Muscle layer of colon (tissue), 2 donors: ENCODE data around the gene TMEM108.

Experiments
- H3K27ac ChIP-seq: one replicate; pipeline ENCODE4 v1.7.0; 2013; ENCODE audit warnings: low read depth, mild to moderate bottlenecking, low read length, moderate library complexity
- H3K27me3 ChIP-seq, 2 donors: one replicate each; pipeline ENCODE4 v1.7.0; 2013; ENCODE audit warnings: low read length in 2 of 2, mild to moderate bottlenecking in 2 of 2; ENCODE audit not compliant: insufficient read depth in 2 of 2, control insufficient read depth in 1 of 2
- H3K36me3 ChIP-seq: one replicate; pipeline ENCODE4 v1.7.0; 2013; ENCODE audit warnings: mild to moderate bottlenecking, low read length; ENCODE audit not compliant: insufficient read depth
- H3K4me1 ChIP-seq: one replicate; pipeline ENCODE4 v1.7.0; 2013; ENCODE audit warnings: mild to moderate bottlenecking, low read length; ENCODE audit not compliant: insufficient read depth
- H3K4me3 ChIP-seq, 2 donors: one replicate each; pipeline ENCODE4 v1.7.0; 2013; ENCODE audit warnings: low read length in 2 of 2, low read depth in 1 of 2, mild to moderate bottlenecking in 1 of 2, moderate library complexity in 1 of 2
- H3K9ac ChIP-seq: one replicate; pipeline ENCODE4 v1.7.0; 2013; ENCODE audit warnings: low read length
- H3K9me3 ChIP-seq: one replicate; pipeline ENCODE4 v1.7.0; 2013; ENCODE audit warnings: mild to moderate bottlenecking, low read length
- donor health status: abdominal sarcoma.
- donor health status: Adenocarcinoma of cecum.

TMEM108 gene

GRCh38 chr3:133197619-133198018 lies 159.4 kb downstream of the TMEM108 start:
- no peak overlapping the region for H3K9ac ChIP-seq
- no peaks in the 10 kb centered on the region for H3K9me3 ChIP-seq
- no peak overlapping the region for H3K27ac ChIP-seq
- H3K27me3 ChIP-seq = no peaks in the 10 kb centered on the region
- no peak overlapping the region for H3K4me3 ChIP-seq
- no peaks in the 10 kb centered on the region for H3K4me1 ChIP-seq
- no peaks in the 10 kb centered on the region for H3K36me3 ChIP-seq

DNA sequence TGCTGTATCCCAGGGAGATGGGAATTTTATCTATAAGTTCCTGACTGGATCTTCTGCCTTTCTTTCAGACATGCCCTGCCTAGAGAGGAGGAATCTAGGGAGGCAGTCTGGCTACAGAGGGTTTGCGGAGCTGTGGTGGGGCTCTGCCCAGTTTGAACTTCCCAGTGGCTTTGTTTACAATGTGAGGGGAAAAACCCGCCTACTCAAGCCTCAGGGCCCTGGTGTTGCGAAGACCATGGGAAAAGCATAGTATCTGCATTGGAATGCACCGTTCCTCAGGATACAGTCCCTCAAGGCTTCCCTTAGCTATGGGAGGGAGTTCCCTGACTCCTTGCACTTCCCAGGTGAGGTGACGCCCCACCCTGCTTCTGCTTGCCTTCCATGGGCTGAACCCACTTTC lies 168.7 kb downstream of the TMEM108 start:
- Histone ChIP-seq H3K27me3 (no peaks in the 10 kb centered on the region), H3K4me3 (no peak overlapping the region), H3K9ac (no peak overlapping the region), H3K36me3 (no peaks in the 10 kb centered on the region), H3K27ac (no peak overlapping the region), H3K9me3 (no peaks in the 10 kb centered on the region), H3K4me1 (no peaks in the 10 kb centered on the region)

DNA sequence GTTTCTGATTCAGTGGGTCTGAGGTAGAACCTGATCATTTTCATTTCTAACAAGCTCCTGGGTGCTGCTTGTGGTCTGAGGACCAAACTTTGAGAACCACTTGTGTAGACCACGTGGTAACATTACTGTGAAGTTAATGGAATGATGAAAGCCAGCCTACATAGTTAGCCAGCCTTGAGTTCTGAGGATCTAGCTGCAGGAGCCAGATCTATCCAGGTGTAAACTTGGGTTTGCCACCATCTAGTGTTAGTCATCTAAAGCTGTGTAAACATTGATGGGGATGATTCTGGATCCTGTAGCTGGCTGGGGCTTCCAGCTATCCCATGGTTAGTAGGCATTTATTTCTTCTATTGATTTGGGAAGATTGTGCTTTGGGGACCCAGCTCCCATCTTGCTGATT lies 170.0 kb downstream of the TMEM108 start:
- no peaks in the 10 kb centered on the region for H3K36me3 ChIP-seq
- no peak overlapping the region for H3K4me3 ChIP-seq
- no peaks in the 10 kb centered on the region for H3K4me1 ChIP-seq
- no peaks in the 10 kb centered on the region for H3K9me3 ChIP-seq
- H3K27ac ChIP-seq = no peak overlapping the region
- no peaks in the 10 kb centered on the region for H3K27me3 ChIP-seq
- H3K9ac ChIP-seq = no peak overlapping the region

DNA sequence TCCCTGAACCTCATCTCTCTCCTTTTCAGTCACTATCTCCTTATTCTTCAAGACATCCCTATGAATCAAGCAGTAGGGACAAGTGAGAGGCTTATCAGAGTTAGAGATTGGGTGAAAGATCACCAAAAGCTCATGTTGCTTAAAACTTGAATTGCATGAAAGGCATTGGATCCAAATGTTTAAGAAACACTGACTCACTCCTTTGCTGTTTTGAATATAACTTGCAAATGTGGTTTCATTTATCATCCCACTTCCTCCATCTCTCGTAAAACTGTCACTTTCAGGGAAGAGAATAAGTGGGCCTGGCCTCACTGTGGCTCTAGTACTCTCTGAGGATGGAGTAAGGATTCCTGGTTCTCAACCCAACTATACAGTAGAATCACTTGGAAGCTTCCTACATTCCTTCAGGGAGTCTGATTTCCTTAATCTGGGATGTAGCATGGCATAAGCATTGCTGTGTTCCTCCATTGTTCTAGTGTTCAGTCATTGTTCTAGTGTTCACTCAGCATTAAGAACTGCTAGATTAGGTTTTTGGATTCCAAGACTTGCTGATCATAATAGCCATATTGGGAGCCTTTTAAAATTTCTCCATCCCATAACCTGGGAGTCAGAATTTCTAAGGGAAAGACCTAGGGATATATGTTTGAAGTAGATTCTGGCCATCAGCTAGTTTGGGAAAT lies 171.8 kb downstream of the TMEM108 start:
- Histone ChIP-seq H3K36me3 (no peaks in the 10 kb centered on the region), H3K27ac (no peak overlapping the region), H3K9me3 (no peaks in the 10 kb centered on the region), H3K9ac (no peak overlapping the region), H3K4me1 (no peaks in the 10 kb centered on the region), H3K4me3 (no peak overlapping the region), H3K27me3 (no peaks in the 10 kb centered on the region)

DNA sequence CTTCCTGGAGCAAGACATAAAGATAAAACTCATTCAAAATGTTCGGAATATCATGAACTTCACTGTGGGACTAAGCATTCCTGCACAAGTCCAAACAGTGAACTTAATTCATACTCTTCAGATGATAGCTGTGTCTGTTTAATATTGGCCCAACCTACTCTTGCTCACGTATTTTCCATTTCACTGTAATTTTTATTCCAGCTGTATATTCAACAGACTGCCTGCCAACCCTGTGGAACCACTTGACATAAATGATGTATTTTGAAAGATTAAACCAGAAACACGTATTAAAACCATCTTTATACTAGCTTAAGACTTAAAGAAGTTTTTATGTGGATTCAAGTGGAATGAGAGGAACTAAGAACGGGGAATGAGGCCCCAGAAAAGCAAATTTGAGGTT lies 172.5 kb downstream of the TMEM108 start:
- no peak overlapping the region for H3K4me3 ChIP-seq
- no peaks in the 10 kb centered on the region for H3K4me1 ChIP-seq
- no peaks in the 10 kb centered on the region for H3K36me3 ChIP-seq
- no peaks in the 10 kb centered on the region for H3K27me3 ChIP-seq
- H3K9ac ChIP-seq = no peak overlapping the region
- H3K27ac ChIP-seq = no peak overlapping the region
- no peaks in the 10 kb centered on the region for H3K9me3 ChIP-seq

- H3K36me3 ChIP-seq = no peaks in the 10 kb centered on the region
- H3K9me3 ChIP-seq = no peaks in the 10 kb centered on the region
- no peak overlapping the region for H3K9ac ChIP-seq
- no peaks in the 10 kb centered on the region for H3K27me3 ChIP-seq
- H3K4me3 ChIP-seq = no peak overlapping the region
- H3K27ac ChIP-seq = no peak overlapping the region
- no peaks in the 10 kb centered on the region for H3K4me1 ChIP-seq
Observed at GRCh38 chr3:133211449-133211848, 173.3 kb downstream of the TMEM108 start.

DNA sequence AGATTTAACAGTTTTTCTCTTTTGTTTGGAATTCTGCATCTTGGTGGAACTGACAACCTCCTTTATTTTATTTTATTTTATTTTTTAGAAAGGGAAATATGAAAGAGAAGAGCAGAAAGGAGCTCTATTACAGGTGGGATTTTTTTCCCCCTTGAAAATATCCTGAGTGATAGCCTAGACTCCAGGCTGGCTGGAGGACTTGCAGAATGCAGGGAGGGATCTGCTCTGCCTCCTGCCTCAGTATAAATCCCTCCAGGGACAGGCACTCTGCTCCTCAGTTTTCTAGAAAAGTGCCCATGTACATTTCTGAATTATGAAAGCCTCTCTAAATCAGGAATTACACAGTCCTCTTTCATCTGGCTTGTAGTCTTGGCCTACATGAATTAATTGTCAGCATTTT lies 173.7 kb downstream of the TMEM108 start:
- Histone ChIP-seq H3K27me3 (no peaks in the 10 kb centered on the region), H3K9ac (no peak overlapping the region), H3K4me1 (no peaks in the 10 kb centered on the region), H3K9me3 (no peaks in the 10 kb centered on the region), H3K4me3 (no peak overlapping the region), H3K36me3 (no peaks in the 10 kb centered on the region), H3K27ac (no peak overlapping the region)

DNA sequence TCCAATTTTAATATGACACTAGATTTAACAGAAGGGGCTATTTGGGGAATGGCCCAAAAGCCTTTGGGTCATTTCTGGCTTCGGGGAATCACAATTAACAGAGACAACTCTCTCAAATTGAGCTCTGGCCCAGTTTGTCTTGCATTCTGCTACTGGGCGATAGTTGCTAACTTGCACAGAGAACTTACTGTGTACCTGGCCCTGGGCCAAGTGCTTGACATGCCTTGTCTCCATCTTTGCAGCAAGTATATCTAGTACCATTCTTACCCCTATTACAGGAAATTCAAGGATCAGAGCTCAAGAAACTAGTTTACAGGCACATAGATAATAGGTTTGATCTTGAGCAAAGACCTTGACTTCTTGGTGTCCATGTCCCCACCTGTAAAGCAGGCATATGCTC lies 175.7 kb downstream of the TMEM108 start:
- no peak overlapping the region for H3K27ac ChIP-seq
- no peaks in the 10 kb centered on the region for H3K9me3 ChIP-seq
- no peaks in the 10 kb centered on the region for H3K4me1 ChIP-seq
- H3K36me3 ChIP-seq = no peaks in the 10 kb centered on the region
- H3K27me3 ChIP-seq = no peaks in the 10 kb centered on the region
- no peak overlapping the region for H3K4me3 ChIP-seq
- no peak overlapping the region for H3K9ac ChIP-seq

- Histone ChIP-seq H3K9me3 (no peaks in the 10 kb centered on the region), H3K27ac (no peak overlapping the region), H3K36me3 (no peaks in the 10 kb centered on the region), H3K4me1 (no peaks in the 10 kb centered on the region), H3K27me3 (no peaks in the 10 kb centered on the region), H3K9ac (no peak overlapping the region), H3K4me3 (no peak overlapping the region)
Observed at GRCh38 chr3:133227813-133228212, 189.6 kb downstream of the TMEM108 start.

DNA sequence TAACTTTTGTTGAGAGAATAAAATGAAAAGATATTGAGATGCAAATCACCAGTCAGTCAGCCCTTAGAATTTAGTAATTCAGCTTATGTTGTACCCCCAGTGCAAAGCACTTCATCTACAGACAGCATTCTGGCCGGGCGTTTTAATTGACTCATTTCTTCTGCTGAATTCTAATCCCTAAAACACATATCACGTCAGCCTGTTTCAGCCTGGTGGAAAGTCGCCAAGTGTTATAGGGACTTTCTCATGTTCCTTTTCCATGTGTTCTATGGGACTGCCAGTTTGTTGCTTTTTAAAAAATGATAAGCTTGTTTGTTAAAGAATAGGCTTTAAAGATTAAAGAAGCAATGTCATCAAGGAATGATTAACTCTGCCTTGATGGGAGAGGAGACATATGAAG lies 192.0 kb downstream of the TMEM108 start:
- Histone ChIP-seq H3K4me3 (no peak overlapping the region), H3K9me3 (no peaks in the 10 kb centered on the region), H3K9ac (no peak overlapping the region), H3K27me3 (no peaks in the 10 kb centered on the region), H3K4me1 (no peaks in the 10 kb centered on the region), H3K27ac (no peak overlapping the region), H3K36me3 (no peaks in the 10 kb centered on the region)

DNA sequence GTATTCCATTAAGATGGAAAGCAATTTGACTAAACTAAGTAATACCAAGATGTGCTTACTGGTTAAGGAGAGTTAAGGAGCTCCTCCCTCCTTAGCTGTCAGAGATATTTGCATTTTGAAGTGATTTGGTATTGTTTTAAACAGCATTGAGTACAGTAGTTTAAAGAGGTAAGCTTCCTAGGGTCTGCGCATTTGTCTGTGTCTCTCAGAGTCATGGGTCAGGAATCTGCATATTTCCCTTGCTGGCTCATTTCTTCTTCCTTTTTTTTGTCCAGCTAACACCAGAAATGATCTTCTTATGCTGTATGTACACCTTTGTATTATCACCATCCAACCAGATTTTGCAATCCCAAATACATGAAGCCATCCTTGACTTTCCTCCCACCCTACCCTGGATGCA lies 198.7 kb downstream of the TMEM108 start:
- Histone ChIP-seq H3K4me1 (no peaks in the 10 kb centered on the region), H3K27me3 (no peaks in the 10 kb centered on the region), H3K27ac (no peak overlapping the region), H3K9ac (no peak overlapping the region), H3K4me3 (no peak overlapping the region), H3K36me3 (no peaks in the 10 kb centered on the region), H3K9me3 (no peaks in the 10 kb centered on the region)

- Histone ChIP-seq H3K9ac (no peak overlapping the region), H3K36me3 (no peaks in the 10 kb centered on the region), H3K4me3 (no peak overlapping the region), H3K9me3 (no peaks in the 10 kb centered on the region), H3K27ac (no peak overlapping the region), H3K4me1 (no peaks in the 10 kb centered on the region), H3K27me3 (no peaks in the 10 kb centered on the region)
Observed at GRCh38 chr3:133237380-133237779, 199.2 kb downstream of the TMEM108 start.
